ENCODE data around the gene IGSF21.

DNA sequence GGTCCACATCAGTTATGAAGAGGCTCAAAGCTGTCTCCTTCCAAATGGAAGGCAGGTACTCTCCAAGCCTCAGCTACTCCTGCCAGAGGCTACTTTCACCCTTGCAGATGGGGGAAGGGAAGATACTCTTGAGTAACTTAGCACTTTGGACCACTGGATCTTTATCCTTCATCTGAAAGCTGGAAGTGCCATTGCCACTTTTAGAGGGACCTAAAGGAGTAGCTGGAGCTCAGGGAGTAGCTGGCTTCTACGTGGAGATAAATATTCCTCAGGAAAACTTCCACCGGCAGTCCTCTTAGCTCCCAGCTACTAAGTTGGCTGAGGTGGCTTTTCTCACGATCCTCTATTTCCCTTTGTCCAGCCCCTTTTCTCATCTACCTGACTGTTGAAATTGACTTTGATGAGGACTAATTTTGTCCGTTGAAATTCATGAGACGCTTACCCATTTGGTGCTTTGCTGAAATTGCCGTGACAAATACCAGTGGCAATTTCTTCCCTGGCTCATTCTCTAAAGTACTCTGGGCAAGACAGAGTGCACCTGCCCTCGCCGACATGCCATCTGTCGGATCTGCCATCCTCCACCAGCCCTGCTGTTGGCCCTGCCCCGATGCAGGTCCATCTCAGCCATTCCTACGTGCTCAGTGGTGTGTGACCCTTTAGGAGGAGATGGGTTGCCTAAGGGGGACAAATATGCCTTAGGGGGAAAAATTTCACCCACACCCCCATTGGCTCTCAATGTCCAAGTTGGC lies 13.6 kb downstream of the IGSF21 start:
- no peak for TF ChIP-seq CTCF (IDR thresholded peaks at IDR 0.05)
- no peak for TF ChIP-seq POLR2A (IDR thresholded peaks at IDR 0.05; ENCODE audit: low read length)
